ENCODE results near the gene TMEM204. TPM values are rescaled to one million over a fixed set of nuclear protein-coding genes. Genes with fewer than 3 reads are reported as not detected.

TMEM204 gene
- total and polyA plus RNA-seq, 2 donors, result 10.3 to 29.3 TPM

GRCh38 chr16:1512774-1513173 lies 20.7 kb upstream of the TMEM204 start:
- H3K27me3 ChIP-seq (ENCODE audit: control insufficient read depth in 2 of 2, insufficient read depth in 1 of 2, low read length in 1 of 2), result no peaks in the 10 kb centered on the region
- WGBS, result 98% methylated on average over 15 of the region's 15 CpGs
- H3K36me3 ChIP-seq (ENCODE audit: control insufficient read depth in 2 of 2, insufficient read depth in 2 of 2, low read length in 1 of 2), result peaks cover 14 to 27% of the 10 kb centered on the region in 2 donors
- H3K9me3 ChIP-seq (ENCODE audit: control insufficient read depth in 2 of 2, insufficient read depth in 1 of 2, low read length in 1 of 2), result peaks cover 2 to 12% of the 10 kb centered on the region in 2 donors
- H3K4me3 ChIP-seq (ENCODE audit: low read length in 2 of 2), result no peak overlapping the region
- no peak overlapping the region for H3K27ac ChIP-seq (ENCODE audit: low read depth in 1 of 2, low read length in 1 of 2)
- no peaks in the 10 kb centered on the region for H3K4me1 ChIP-seq (ENCODE audit: control insufficient read depth in 2 of 2, insufficient read depth in 2 of 2, low read length in 2 of 2)
- DNase-seq (ENCODE audit: low read depth in 6 of 9, low spot score in 9 of 9), result no peak

DNA sequence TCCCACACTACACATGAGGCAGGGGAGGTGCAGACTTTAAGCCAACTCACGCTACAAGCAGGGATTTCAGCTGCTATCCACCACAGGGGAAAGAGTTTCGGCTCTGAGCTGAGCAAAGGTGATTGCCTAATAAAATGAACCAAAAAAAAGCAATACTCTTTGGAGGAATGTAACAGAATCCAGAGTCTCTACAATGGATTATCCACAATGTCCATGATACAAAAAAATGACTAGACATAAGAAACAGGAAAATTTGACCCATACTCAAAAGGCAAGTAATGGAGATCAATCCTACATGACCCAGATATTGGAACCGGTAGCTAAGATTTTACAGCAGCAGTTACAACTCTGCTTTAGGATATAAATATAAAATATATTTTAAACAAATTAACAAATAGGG lies 19.0 kb upstream of the TMEM204 start:
- Histone ChIP-seq H3K4me1 (ENCODE audit: control insufficient read depth in 2 of 2, insufficient read depth in 2 of 2, low read length in 2 of 2) (no peaks in the 10 kb centered on the region), H3K9me3 (ENCODE audit: control insufficient read depth in 2 of 2, insufficient read depth in 1 of 2, low read length in 1 of 2) (peaks cover 2 to 12% of the 10 kb centered on the region in 2 donors), H3K27ac (ENCODE audit: low read depth in 1 of 2, low read length in 1 of 2) (no peak overlapping the region), H3K36me3 (ENCODE audit: control insufficient read depth in 2 of 2, insufficient read depth in 2 of 2, low read length in 1 of 2) (peaks cover 12 to 20% of the 10 kb centered on the region in 2 donors), H3K27me3 (ENCODE audit: control insufficient read depth in 2 of 2, insufficient read depth in 1 of 2, low read length in 1 of 2) (no peaks in the 10 kb centered on the region), H3K4me3 (ENCODE audit: low read length in 2 of 2) (no peak overlapping the region)
- WGBS, result 100% methylated on average over 3 of the region's 3 CpGs
- no peak for DNase-seq (ENCODE audit: low read depth in 6 of 9, low spot score in 9 of 9)

GRCh38 chr16:1518626-1519135 lies 14.8 kb upstream of the TMEM204 start:
- 96% methylated on average over 16 of the region's 16 CpGs for WGBS
- Histone ChIP-seq H3K27me3 (ENCODE audit: control insufficient read depth in 2 of 2, insufficient read depth in 1 of 2, low read length in 1 of 2) (no peaks in the 10 kb centered on the region), H3K36me3 (ENCODE audit: control insufficient read depth in 2 of 2, insufficient read depth in 2 of 2, low read length in 1 of 2) (peaks cover 4 to 10% of the 10 kb centered on the region in 2 donors), H3K4me1 (ENCODE audit: control insufficient read depth in 2 of 2, insufficient read depth in 2 of 2, low read length in 2 of 2) (peaks cover 0 to 3% of the 10 kb centered on the region in 2 donors), H3K9me3 (ENCODE audit: control insufficient read depth in 2 of 2, insufficient read depth in 1 of 2, low read length in 1 of 2) (peaks cover 2 to 12% of the 10 kb centered on the region in 2 donors), H3K4me3 (ENCODE audit: low read length in 2 of 2) (no peak overlapping the region), H3K27ac (ENCODE audit: low read depth in 1 of 2, low read length in 1 of 2) (no peak overlapping the region)
- DNase-seq (ENCODE audit: low read depth in 6 of 9, low spot score in 9 of 9), result no peak

DNA sequence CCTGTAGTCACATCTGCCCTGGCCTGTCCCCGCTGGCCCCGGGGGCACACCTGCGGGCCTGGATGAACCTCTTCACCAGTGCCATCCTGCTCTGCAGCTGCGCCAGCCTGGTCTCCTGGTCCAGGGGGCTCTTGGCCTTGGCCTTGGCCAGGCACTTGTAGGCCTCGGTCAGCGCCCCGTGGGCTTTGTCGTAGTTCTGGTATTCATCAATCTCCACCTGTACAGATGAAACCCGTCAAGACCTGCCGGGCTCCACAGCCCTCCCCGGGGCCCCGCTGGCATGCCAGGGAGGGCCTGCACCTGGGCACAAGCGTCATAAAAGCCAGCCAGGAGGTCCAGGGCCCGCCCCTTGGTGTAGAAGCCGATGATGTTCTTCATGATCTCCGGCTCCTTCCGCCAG lies 13.6 kb upstream of the TMEM204 start:
- peaks cover 10% of the 10 kb centered on the region in 2 donors for H3K36me3 ChIP-seq (ENCODE audit: control insufficient read depth in 2 of 2, insufficient read depth in 2 of 2, low read length in 1 of 2)

DNA sequence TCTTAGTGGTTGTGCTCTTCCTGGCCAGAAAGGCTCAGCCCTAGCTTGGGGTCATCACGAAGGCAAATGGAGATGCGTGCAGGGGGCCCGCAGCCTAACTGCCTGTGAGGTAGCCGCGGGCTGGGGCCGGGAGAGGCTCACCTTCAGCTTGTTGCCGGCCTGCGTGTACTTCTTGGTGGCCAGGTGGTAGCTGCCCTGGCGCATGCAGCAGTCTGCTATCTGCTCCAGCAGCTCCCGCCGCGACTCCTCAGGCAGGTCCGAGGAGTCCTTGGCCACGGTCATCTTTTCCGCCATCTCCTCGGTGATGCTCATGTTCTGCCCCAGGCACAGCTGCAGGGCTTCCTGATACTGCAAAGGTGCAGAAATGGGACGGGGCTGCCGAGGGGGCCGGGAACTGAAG lies 13.0 kb upstream of the TMEM204 start:
- H3K4me1 ChIP-seq (ENCODE audit: control insufficient read depth in 2 of 2, insufficient read depth in 2 of 2, low read length in 2 of 2), result peaks cover 0 to 4% of the 10 kb centered on the region in 2 donors
- DNase-seq (ENCODE audit: low read depth in 6 of 9, low spot score in 9 of 9), result no peak
- H3K9me3 ChIP-seq (ENCODE audit: control insufficient read depth in 2 of 2, insufficient read depth in 1 of 2, low read length in 1 of 2), result peaks cover 0 to under 1% of the 10 kb centered on the region in 2 donors
- H3K4me3 ChIP-seq (ENCODE audit: low read length in 2 of 2), result no peak overlapping the region
- H3K27ac ChIP-seq (ENCODE audit: low read depth in 1 of 2, low read length in 1 of 2), result no peak overlapping the region
- no peaks in the 10 kb centered on the region for H3K27me3 ChIP-seq (ENCODE audit: control insufficient read depth in 2 of 2, insufficient read depth in 1 of 2, low read length in 1 of 2)
- 97% methylated on average over 19 of the region's 19 CpGs for WGBS
- H3K36me3 ChIP-seq (ENCODE audit: control insufficient read depth in 2 of 2, insufficient read depth in 2 of 2, low read length in 1 of 2), result peaks cover 10% of the 10 kb centered on the region in 2 donors

More for the DNA sequence above, 13.6 kb upstream of the TMEM204 start:
- DNase-seq (ENCODE audit: low read depth in 6 of 9, low spot score in 9 of 9), result no peak
- Histone ChIP-seq H3K27me3 (ENCODE audit: control insufficient read depth in 2 of 2, insufficient read depth in 1 of 2, low read length in 1 of 2) (no peaks in the 10 kb centered on the region), H3K4me3 (ENCODE audit: low read length in 2 of 2) (no peak overlapping the region), H3K9me3 (ENCODE audit: control insufficient read depth in 2 of 2, insufficient read depth in 1 of 2, low read length in 1 of 2) (peaks cover 0 to 5% of the 10 kb centered on the region in 2 donors), H3K4me1 (ENCODE audit: control insufficient read depth in 2 of 2, insufficient read depth in 2 of 2, low read length in 2 of 2) (peaks cover 0 to 3% of the 10 kb centered on the region in 2 donors), H3K27ac (ENCODE audit: low read depth in 1 of 2, low read length in 1 of 2) (no peak overlapping the region)
- 97% methylated on average over 17 of the region's 17 CpGs for WGBS

- WGBS, result 94% methylated on average over 30 of the region's 30 CpGs
- no peak for DNase-seq (ENCODE audit: low read depth in 6 of 9, low spot score in 9 of 9)
Observed at GRCh38 chr16:1523581-1524245, 9.8 kb upstream of the TMEM204 start.

DNA sequence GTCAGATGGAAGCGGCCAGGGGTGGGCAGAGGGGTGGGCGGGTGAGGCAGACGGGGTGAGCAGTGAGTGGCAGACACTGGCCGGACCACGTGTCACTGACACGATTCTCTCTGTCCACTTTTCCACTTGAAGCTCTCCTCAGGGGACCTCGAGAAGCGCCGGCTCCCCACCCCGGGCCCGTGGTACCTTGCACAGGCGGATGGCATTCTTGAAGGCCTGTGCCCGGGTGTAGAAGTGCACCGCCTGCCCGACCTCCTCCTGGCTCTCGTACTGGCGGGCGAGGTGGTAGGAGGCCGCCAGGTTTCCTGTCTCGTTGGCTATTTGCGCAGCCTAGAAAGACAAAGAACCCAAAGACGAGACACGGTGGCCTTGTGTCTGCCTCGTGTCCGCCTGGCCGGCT lies 9.1 kb upstream of the TMEM204 start:
- H3K36me3 ChIP-seq (ENCODE audit: control insufficient read depth in 2 of 2, insufficient read depth in 2 of 2, low read length in 1 of 2), result peaks cover 10% of the 10 kb centered on the region in 2 donors
- no peaks in the 10 kb centered on the region for H3K27me3 ChIP-seq (ENCODE audit: control insufficient read depth in 2 of 2, insufficient read depth in 1 of 2, low read length in 1 of 2)
- WGBS, result 98% methylated on average over 26 of the region's 26 CpGs
- peaks cover 8 to 29% of the 10 kb centered on the region in 2 donors for H3K4me1 ChIP-seq (ENCODE audit: control insufficient read depth in 2 of 2, insufficient read depth in 2 of 2, low read length in 2 of 2)
- no peak overlapping the region for H3K27ac ChIP-seq (ENCODE audit: low read depth in 1 of 2, low read length in 1 of 2)
- no peak overlapping the region for H3K4me3 ChIP-seq (ENCODE audit: low read length in 2 of 2)
- no peak for DNase-seq (ENCODE audit: low read depth in 6 of 9, low spot score in 9 of 9)
- no peaks in the 10 kb centered on the region for H3K9me3 ChIP-seq (ENCODE audit: control insufficient read depth in 2 of 2, insufficient read depth in 1 of 2, low read length in 1 of 2)

More at GRCh38 chr16:1523581-1524245, 9.8 kb upstream of the TMEM204 start:
- Histone ChIP-seq H3K4me1 (ENCODE audit: control insufficient read depth in 2 of 2, insufficient read depth in 2 of 2, low read length in 2 of 2) (peaks cover 8 to 29% of the 10 kb centered on the region in 2 donors), H3K27me3 (ENCODE audit: control insufficient read depth in 2 of 2, insufficient read depth in 1 of 2, low read length in 1 of 2) (no peaks in the 10 kb centered on the region), H3K9me3 (ENCODE audit: control insufficient read depth in 2 of 2, insufficient read depth in 1 of 2, low read length in 1 of 2) (no peaks in the 10 kb centered on the region), H3K4me3 (ENCODE audit: low read length in 2 of 2) (no peak overlapping the region), H3K36me3 (ENCODE audit: control insufficient read depth in 2 of 2, insufficient read depth in 2 of 2, low read length in 1 of 2) (peaks cover 10% of the 10 kb centered on the region in 2 donors), H3K27ac (ENCODE audit: low read depth in 1 of 2, low read length in 1 of 2) (no peak overlapping the region)

GRCh38 chr16:1525871-1526607 lies 7.4 kb upstream of the TMEM204 start:
- Histone ChIP-seq H3K9me3 (ENCODE audit: control insufficient read depth in 2 of 2, insufficient read depth in 1 of 2, low read length in 1 of 2) (no peaks in the 10 kb centered on the region), H3K27ac (ENCODE audit: low read depth in 1 of 2, low read length in 1 of 2) (peak overlapping the region in 1 of 2 donors; percentile 21), H3K36me3 (ENCODE audit: control insufficient read depth in 2 of 2, insufficient read depth in 2 of 2, low read length in 1 of 2) (peaks cover 0 to 7% of the 10 kb centered on the region in 2 donors), H3K4me1 (ENCODE audit: control insufficient read depth in 2 of 2, insufficient read depth in 2 of 2, low read length in 2 of 2) (peaks cover 8 to 39% of the 10 kb centered on the region in 2 donors), H3K4me3 (ENCODE audit: low read length in 2 of 2) (no peak overlapping the region), H3K27me3 (ENCODE audit: control insufficient read depth in 2 of 2, insufficient read depth in 1 of 2, low read length in 1 of 2) (no peaks in the 10 kb centered on the region)
- DNase-seq (ENCODE audit: low read depth in 6 of 9, low spot score in 9 of 9), result peak in 1 of 9 donors; percentile 28
- WGBS, result 74% methylated on average over 44 of the region's 44 CpGs
